Mucosa of descending colon (tissue), 3 donors: ENCODE results near the gene AGFG2. TPM values are rescaled to one million over a fixed set of nuclear protein-coding genes. Genes with fewer than 3 reads are reported as not detected.

Experiments
- ATAC-seq: fragments of 200-7000 bp; cut with Tn5 transposase; one replicate; pipeline ENCODE4 v1.9.1; 2020; ENCODE audit warnings: mild to moderate bottlenecking, moderate library complexity
- DNase-seq, 3 donors: peaks; one replicate each; pipeline ENCODE4 v3.0.0-alpha.2; 2020
- H3K36me3 ChIP-seq: fragments of 200-600 bp; one replicate; pipeline ENCODE4 v1.8.0; 2021; ENCODE audit warnings: low read depth, mild to moderate bottlenecking
- H3K4me1 ChIP-seq: fragments of 200-600 bp; one replicate; pipeline ENCODE4 v1.8.0; 2021; ENCODE audit warnings: low read depth, mild to moderate bottlenecking
- H3K4me3 ChIP-seq: fragments of 200-600 bp; one replicate; pipeline ENCODE4 v1.8.0; 2021; ENCODE audit warnings: mild to moderate bottlenecking
- H3K9me3 ChIP-seq: fragments of 200-600 bp; one replicate; pipeline ENCODE4 v1.8.0; 2021; ENCODE audit warnings: mild to moderate bottlenecking
- CTCF ChIP-seq: fragments of 200-600 bp; IDR thresholded peaks from one replicate; pipeline ENCODE4 v1.8.0; 2022; ENCODE audit warnings: antibody characterized with exemption, mild to moderate bottlenecking
- intact Hi-C, 2 donors: fragments of 100-400 bp; cut with DNase I in 1 of 2; cut with micrococcal nuclease in 1 of 2; formaldehyde crosslinking; loops; one replicate each; pipeline versions ENCODE4 v1.11.0 to v1.11.1; 2022; cut with DNase I, micrococcal nuclease
- total RNA-seq, 3 donors: library from RNA; stranded (reverse); fragmentation: NEBNext Ultra II Directional in 2 of 3; extraction: Animal tissue kit (Norgen Biotek cat#: 25700) in 2 of 3; gene quantifications; one replicate each; pipeline versions ENCODE4 v1.2.1 to v1.2.4, GENCODE V29; 2021 to 2023
- donor health status: DM: no; HTN: no; CAD: no; lungs with moderate emphysema.
- donor health status: DM: no; HTN: no; CAD: no.
- donor health status: DM: no; HTN: yes; CAD: no.

The AGFG2 gene
- total RNA-seq, 3 donors from 2014 or later = 56.5 to 113 (median 58.1) TPM

DNA sequence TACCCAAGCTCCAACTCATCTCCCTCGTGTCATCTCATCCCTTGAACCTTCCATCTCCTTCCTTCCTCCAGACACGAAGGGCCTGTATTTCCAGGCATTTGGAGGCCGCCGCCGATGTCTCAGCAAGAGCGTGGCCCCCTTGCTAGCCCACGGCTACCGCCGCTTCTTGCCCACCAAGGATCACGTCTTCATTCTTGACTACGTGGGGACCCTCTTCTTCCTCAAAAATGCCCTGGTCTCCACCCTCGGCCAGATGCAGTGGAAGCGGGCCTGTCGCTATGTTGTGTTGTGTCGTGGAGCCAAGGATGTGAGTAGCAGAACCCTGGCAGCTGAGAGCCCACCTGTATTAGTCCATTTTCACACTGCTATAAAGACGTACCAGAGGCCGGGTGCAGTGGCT lies 52.6 kb downstream of the AGFG2 start:
- Histone ChIP-seq H3K4me3 (no peak overlapping the region), H3K9me3 (no peaks in the 10 kb centered on the region), H3K36me3 (peaks cover under 1% of the 10 kb centered on the region), H3K4me1 (peaks cover 3% of the 10 kb centered on the region)
- intact Hi-C loops = no loop called here
- DNase-seq (no peak), ATAC-seq (no peak)
- TF ChIP-seq CTCF = no peak

GRCh38 chr7:100595188-100595587 lies 56.2 kb downstream of the AGFG2 start:
- intact Hi-C loops = no loop called here
- ATAC-seq = no peak
- Histone ChIP-seq H3K4me1 (no peaks in the 10 kb centered on the region), H3K36me3 (no peaks in the 10 kb centered on the region), H3K9me3 (no peaks in the 10 kb centered on the region), H3K4me3 (no peak overlapping the region)
- no peak for TF ChIP-seq CTCF
- DNase-seq = peak in 1 of 3 donors; percentile 34

- H3K36me3 ChIP-seq = no peaks in the 10 kb centered on the region
- no peak overlapping the region for H3K4me3 ChIP-seq
- peaks cover 5% of the 10 kb centered on the region for H3K4me1 ChIP-seq
- no peaks in the 10 kb centered on the region for H3K9me3 ChIP-seq
- intact Hi-C loops = no loop called here
- no peak for DNase-seq
- ATAC-seq = no peak
- TF ChIP-seq CTCF = no peak
Observed at GRCh38 chr7:100598425-100598824, 59.4 kb downstream of the AGFG2 start.

DNA sequence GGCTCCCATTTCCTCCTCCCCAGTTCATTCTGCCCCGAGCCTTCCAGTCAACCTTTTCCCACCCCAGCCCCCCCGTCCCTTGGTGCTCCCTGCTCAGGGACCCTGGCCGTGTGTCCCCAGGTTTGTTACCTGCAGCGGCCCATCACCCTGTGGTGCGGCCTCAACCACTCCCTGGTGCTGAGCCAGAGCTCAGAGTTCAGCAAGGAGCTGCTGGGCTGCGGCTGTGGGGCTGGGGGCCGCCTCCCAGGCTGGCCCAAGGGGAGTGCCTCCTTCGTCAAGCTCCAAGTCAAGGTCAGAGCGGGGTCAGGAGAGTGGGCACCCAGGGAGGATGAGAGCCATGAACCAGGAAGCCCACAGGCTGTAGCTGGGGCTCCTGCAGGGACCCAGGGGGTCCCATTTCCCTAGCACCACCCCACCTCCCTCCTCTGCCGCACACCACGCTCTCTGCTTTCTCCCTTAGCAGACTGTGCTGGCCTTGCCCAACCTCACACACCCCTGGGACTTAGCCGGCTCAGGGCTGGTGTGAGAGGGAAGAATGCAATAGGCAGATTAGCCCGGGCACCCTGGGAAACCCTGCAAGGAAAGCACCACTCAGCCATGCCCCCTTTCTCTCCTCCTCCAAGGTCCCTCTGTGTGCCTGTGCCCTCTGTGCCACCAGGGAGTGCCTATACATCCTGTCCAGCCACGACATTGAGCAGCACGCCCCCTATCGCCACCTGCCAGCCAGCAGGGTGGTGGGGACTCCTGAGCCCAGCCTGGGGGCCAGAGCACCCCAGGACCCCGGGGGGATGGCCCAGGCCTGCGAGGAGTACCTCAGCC lies 61.1 kb downstream of the AGFG2 start:
- intact Hi-C loops = no loop called here
- DNase-seq = no peak
- no peak for ATAC-seq

GRCh38 chr7:100600730-100601038 lies 61.7 kb downstream of the AGFG2 start:
- no peaks in the 10 kb centered on the region for H3K9me3 ChIP-seq
- ATAC-seq = no peak
- H3K4me1 ChIP-seq = peaks cover 18% of the 10 kb centered on the region
- intact Hi-C loops = no loop called here
- no peaks in the 10 kb centered on the region for H3K36me3 ChIP-seq
- no peak for DNase-seq
- no peak overlapping the region for H3K4me3 ChIP-seq
- TF ChIP-seq CTCF = no peak

More for the DNA sequence above, 61.1 kb downstream of the AGFG2 start:
- Histone ChIP-seq H3K36me3 (no peaks in the 10 kb centered on the region), H3K9me3 (no peaks in the 10 kb centered on the region), H3K4me1 (peaks cover 14% of the 10 kb centered on the region), H3K4me3 (no peak overlapping the region)
- TF ChIP-seq CTCF = no peak
